ENCODE measurements around the gene CSTPP1.
"Not testable (repeated sequence)": the region's sequence is repeated elsewhere in the genome, so short reads cannot be mapped to it uniquely, and the experiment has no call there.

The CSTPP1 gene

GRCh38 chr11:47071341-47071740, 134.8 kb downstream of the CSTPP1 start:
- no peak for DNase-seq
- Histone ChIP-seq H3K36me3 (no peaks in the 10 kb centered on the region), H3K4me1 (no peaks in the 10 kb centered on the region), H3K9me3 (no peaks in the 10 kb centered on the region), H3K27me3 (no peaks in the 10 kb centered on the region), H3K4me3 (ENCODE audit: low read depth, low read length) (no peak overlapping the region)
- no peak for TF ChIP-seq CTCF (IDR thresholded peaks at IDR 0.05; ENCODE audit: low read depth, low read length)

DNA sequence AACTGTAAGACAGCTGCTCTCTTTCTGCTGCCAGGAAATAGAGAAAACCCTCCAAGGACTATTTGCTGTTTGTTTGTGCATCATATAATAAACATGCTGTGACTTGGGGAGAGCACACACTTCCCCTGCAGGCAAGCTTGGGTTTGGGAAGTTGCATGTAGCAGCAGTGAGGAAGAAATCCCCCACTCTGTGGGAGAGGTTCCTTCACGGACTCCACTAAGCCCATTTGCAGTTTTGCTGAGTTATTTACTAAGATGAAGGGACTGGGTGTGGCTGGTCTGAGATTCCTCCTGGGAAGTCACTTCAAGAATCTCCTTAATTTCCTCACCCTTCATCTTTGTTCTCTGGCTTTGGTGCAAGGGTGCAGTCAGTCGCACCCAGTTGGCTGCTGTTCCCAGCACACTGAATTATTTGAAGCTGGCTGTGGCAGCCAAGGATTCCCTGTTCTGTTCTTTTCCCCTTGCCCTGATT, 135.3 kb downstream of the CSTPP1 start:
- Histone ChIP-seq H3K4me3 (ENCODE audit: low read depth, low read length) (no peak overlapping the region), H3K36me3 (no peaks in the 10 kb centered on the region), H3K27me3 (no peaks in the 10 kb centered on the region), H3K9me3 (no peaks in the 10 kb centered on the region), H3K4me1 (no peaks in the 10 kb centered on the region)
- no peak for TF ChIP-seq CTCF (IDR thresholded peaks at IDR 0.05; ENCODE audit: low read depth, low read length)
- no peak for DNase-seq

DNA sequence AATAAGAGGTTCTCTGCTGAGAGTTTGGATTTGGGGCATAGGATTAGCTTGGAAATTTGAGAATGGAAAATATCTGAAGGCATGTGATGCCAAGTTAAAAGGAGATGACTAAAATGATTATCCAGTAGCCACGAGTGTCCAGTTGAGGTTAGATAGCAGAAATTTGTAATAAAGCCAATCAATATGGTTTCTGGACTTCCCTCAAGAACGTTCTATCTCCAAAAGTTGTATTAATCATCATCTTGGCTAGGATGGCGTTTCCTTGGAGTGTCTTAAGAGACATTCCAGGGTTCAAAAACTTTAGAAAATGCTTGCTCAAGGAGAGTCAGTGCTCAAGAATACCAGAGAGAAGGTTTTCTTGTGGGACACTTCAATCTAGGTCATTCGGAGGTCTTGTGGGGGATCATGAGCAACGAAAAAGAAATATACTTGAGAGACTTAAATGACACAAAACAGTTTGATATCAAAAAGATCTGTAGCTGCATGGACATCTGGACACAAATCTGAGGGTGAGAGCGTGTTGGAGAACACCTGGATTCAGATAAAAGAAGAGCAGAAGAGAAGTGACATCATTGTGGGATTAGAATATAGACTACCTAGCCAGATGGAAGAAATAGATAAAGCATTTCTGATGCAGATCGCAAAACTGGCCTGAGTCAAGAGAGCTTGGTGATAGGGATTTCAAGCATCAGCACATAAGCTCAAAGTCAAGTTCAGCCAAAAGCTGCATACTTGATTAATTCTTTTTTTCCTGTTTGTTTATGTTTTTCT, 142.4 kb downstream of the CSTPP1 start:
- Histone ChIP-seq H3K4me3 (ENCODE audit: low read depth, low read length) (no peak overlapping the region), H3K9me3 (no peaks in the 10 kb centered on the region), H3K36me3 (no peaks in the 10 kb centered on the region), H3K4me1 (no peaks in the 10 kb centered on the region), H3K27me3 (no peaks in the 10 kb centered on the region)
- no peak for TF ChIP-seq CTCF (IDR thresholded peaks at IDR 0.05; ENCODE audit: low read depth, low read length)
- no peak for DNase-seq

DNA sequence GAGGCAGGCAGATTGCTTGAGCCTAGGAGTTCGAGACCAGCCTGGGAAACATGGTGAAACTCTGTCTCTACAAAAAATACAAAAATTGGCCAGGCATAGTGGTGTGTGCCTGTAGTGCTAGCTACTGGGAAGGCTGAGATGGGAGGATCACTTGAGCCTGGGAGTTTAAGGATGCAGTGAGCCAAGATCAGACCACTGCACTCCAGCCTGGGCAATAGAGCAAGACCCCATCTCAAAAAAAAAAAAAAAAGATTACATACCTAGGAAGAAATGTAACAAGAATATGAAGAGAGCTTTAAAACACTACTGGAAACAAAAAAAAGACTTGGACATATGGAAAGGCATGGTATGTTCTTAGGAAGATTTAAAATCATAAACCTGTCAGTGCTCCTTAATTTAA, 144.2 kb downstream of the CSTPP1 start:
- not testable (repeated sequence) for DNase-seq; H3K9me3 ChIP-seq; H3K36me3 ChIP-seq; H3K4me3 ChIP-seq (ENCODE audit: low read depth, low read length); H3K27me3 ChIP-seq; H3K4me1 ChIP-seq

GRCh38 chr11:47083913-47084312, 147.4 kb downstream of the CSTPP1 start:
- H3K4me1 ChIP-seq = no peaks in the 10 kb centered on the region
- no peak for DNase-seq
- no peaks in the 10 kb centered on the region for H3K27me3 ChIP-seq
- H3K4me3 ChIP-seq (ENCODE audit: low read depth, low read length) = no peak overlapping the region
- no peak for TF ChIP-seq CTCF (IDR thresholded peaks at IDR 0.05; ENCODE audit: low read depth, low read length)
- no peaks in the 10 kb centered on the region for H3K36me3 ChIP-seq
- H3K9me3 ChIP-seq = no peaks in the 10 kb centered on the region

DNA sequence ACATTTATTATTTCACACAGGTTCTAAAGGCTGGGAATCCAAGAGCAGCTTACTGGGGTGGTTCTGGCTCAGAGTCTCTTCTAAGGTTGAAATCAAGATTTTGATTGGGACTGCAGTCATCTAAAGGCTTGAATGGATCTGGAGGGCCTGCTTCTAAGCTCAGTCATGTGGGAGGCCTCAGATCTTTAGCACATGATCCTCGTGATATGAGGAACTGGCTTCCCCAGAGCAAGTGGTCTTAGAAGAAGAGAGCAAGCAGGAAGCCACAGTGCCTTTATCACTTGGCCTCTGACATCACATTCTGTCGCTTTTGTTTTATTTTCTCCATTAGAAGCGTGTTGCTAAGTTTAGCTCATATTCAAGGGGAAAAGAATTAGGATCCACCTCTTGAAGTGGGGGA, 151.2 kb downstream of the CSTPP1 start:
- DNase-seq = no peak

More for the DNA sequence above, 151.2 kb downstream of the CSTPP1 start:
- TF ChIP-seq CTCF (IDR thresholded peaks at IDR 0.05; ENCODE audit: low read depth, low read length) = no peak
- Histone ChIP-seq H3K4me3 (ENCODE audit: low read depth, low read length) (no peak overlapping the region), H3K27me3 (no peaks in the 10 kb centered on the region), H3K4me1 (no peaks in the 10 kb centered on the region), H3K9me3 (no peaks in the 10 kb centered on the region), H3K36me3 (no peaks in the 10 kb centered on the region)
